HEK293T (cell line): ENCODE results near the gene DARS1.

Experiments used
- CTCF ChIA-PET: fragments of 350-600 bp; formaldehyde crosslinking; extraction: SDS; loops from one replicate; lab custom pipeline; 2021; ENCODE audit warnings: antibody characterized with exemption, inconsistent platforms; lab: Yijun Ruan, JAX
- POLR2A ChIA-PET: fragments of 350-600 bp; formaldehyde crosslinking; extraction: SDS; loops from one replicate; lab custom pipeline; 2020; ENCODE audit warnings: antibody characterized with exemption, inconsistent platforms; lab: Yijun Ruan, JAX
- DNase-seq: peaks from one replicate; pipeline ENCODE4 v3.0.0; 2012; ENCODE audit warnings: mixed read lengths; ENCODE audit errors: extremely low spot score
- ARNT ChIP-seq: fragments of 450-650 bp; IDR thresholded peaks from 2 replicates; pipeline ENCODE4 v1.6.1; 2017; ENCODE audit warnings: mild to moderate bottlenecking
- BHLHE40 ChIP-seq: fragments of 450-650 bp; IDR thresholded peaks from 2 replicates; pipeline ENCODE4 v1.6.1; 2016; ENCODE audit warnings: mild to moderate bottlenecking, moderate library complexity, borderline replicate concordance
- CTBP1 ChIP-seq: fragments of 450-650 bp; IDR thresholded peaks from 2 replicates; pipeline ENCODE4 v1.6.1; 2016; ENCODE audit warnings: borderline replicate concordance
- ELF4 ChIP-seq: fragments of 450-650 bp; IDR thresholded peaks from 2 replicates; pipeline ENCODE4 v1.6.1; 2017; ENCODE audit warnings: antibody characterized with exemption
- FOXA1 ChIP-seq: fragments of 450-650 bp; IDR thresholded peaks from 2 replicates; pipeline ENCODE4 v1.6.1; 2016; ENCODE audit warnings: mild to moderate bottlenecking
- FOXK2 ChIP-seq: fragments of 450-650 bp; IDR thresholded peaks from 2 replicates; pipeline ENCODE4 v1.6.1; 2016; ENCODE audit warnings: mild to moderate bottlenecking
- FOXM1 ChIP-seq: fragments of 450-650 bp; IDR thresholded peaks from 2 replicates; pipeline ENCODE4 v1.6.1; 2017; ENCODE audit warnings: mild to moderate bottlenecking, borderline replicate concordance
- HDGF ChIP-seq: fragments of 450-650 bp; IDR thresholded peaks from 2 replicates; pipeline ENCODE4 v1.6.1; 2017; ENCODE audit warnings: antibody characterized with exemption, borderline replicate concordance
- L3MBTL2 ChIP-seq: fragments of 450-650 bp; conservative IDR thresholded peaks from 2 replicates; pipeline ENCODE4 v1.6.1; 2016; ENCODE audit warnings: mild to moderate bottlenecking
- LEF1 ChIP-seq: fragments of 450-650 bp; IDR thresholded peaks from 2 replicates; pipeline ENCODE4 v1.6.1; 2017; ENCODE audit warnings: mild to moderate bottlenecking, borderline replicate concordance
- NFRKB ChIP-seq: fragments of 450-650 bp; IDR thresholded peaks from 2 replicates; pipeline ENCODE4 v1.6.1; 2016; ENCODE audit warnings: mild to moderate bottlenecking, moderate library complexity
- PKNOX1 ChIP-seq: fragments of 450-650 bp; IDR thresholded peaks from 2 replicates; pipeline ENCODE4 v1.6.1; 2016
- SP1 ChIP-seq: fragments of 450-650 bp; IDR thresholded peaks from 2 replicates; pipeline ENCODE4 v1.6.1; 2017
- SUZ12 ChIP-seq: fragments of 450-650 bp; IDR thresholded peaks from 2 replicates; pipeline ENCODE4 v1.6.1; 2016; ENCODE audit warnings: mild to moderate bottlenecking
- TARDBP ChIP-seq: fragments of 450-650 bp; IDR thresholded peaks from 2 replicates; pipeline ENCODE4 v1.6.1; 2016
- ZNF384 ChIP-seq: fragments of 450-650 bp; IDR thresholded peaks from 2 replicates; pipeline ENCODE4 v1.6.1; 2016

DARS1 gene

GRCh38 chr2:135998879-135999278 lies 13.5 kb upstream of the DARS1 start:
- ChIA-PET POLR2A (no interaction called here), CTCF (interaction anchor here (0.7 kb wide), 1 partner anchor 12 kb away, joined by 3 read pairs; no protein-coding TSS in a partner anchor)

GRCh38 chr2:135997380-135997779 lies 12.0 kb upstream of the DARS1 start:
- CTCF ChIA-PET = interaction anchor here (0.6 kb wide), 2 partner anchors 87 to 386 kb away, joined by 3 to 4 read pairs; no protein-coding TSS in a partner anchor
- TF ChIP-seq SP1 (no peak), PKNOX1 (0 out of 2 replicates have a peak, but pooled peaks have one; percentile 26)
- POLR2A ChIA-PET = interaction anchor here (1.1 kb wide), 1 partner anchor 12 kb away, joined by 6 read pairs; the partner anchor contains the start of gene DARS1
- peak; percentile 27 for DNase-seq

More at GRCh38 chr2:135998879-135999278, 13.5 kb upstream of the DARS1 start:
- no peak for DNase-seq
- TF ChIP-seq PKNOX1 (0 out of 2 replicates have a peak, but pooled peaks have one; percentile 6), FOXA1 (no peak)

GRCh38 chr2:135996304-135996703 lies 10.9 kb upstream of the DARS1 start:
- DNase-seq = no peak
- TF ChIP-seq TARDBP = no peak
- no peak for TF ChIP-seq NFRKB
- no peak for TF ChIP-seq CTBP1
- TF ChIP-seq SP1 = no peak
- TF ChIP-seq FOXA1 = no peak
- no peak for TF ChIP-seq BHLHE40
- TF ChIP-seq FOXK2 = no peak
- POLR2A ChIA-PET = interaction anchor here (0.8 to 1.7 kb wide), 2 partner anchors 10 to 12 kb away, joined by 4 read pairs; partner anchors contain the start of gene DARS1
- CTCF ChIA-PET = no interaction called here

GRCh38 chr2:135994281-135994680 lies 8.9 kb upstream of the DARS1 start:
- TF ChIP-seq SUZ12 = no peak
- CTCF ChIA-PET = no interaction called here
- DNase-seq = no peak
- POLR2A ChIA-PET = interaction anchor here (1.3 kb wide), 1 partner anchor 9 kb away, joined by 3 read pairs; the partner anchor contains the start of gene DARS1

GRCh38 chr2:135993421-135993820 lies 8.0 kb upstream of the DARS1 start:
- ChIA-PET POLR2A (interaction anchor here (1.3 kb wide), 1 partner anchor 8 kb away, joined by 3 read pairs; the partner anchor contains the start of gene DARS1), CTCF (no interaction called here)
- TF ChIP-seq CTBP1 (no peak), L3MBTL2 (no peak), HDGF (no peak), NFRKB (no peak), ARNT (no peak), PKNOX1 (no peak), BHLHE40 (no peak), SP1 (no peak), SUZ12 (no peak), ZNF384 (no peak), FOXM1 (no peak), ELF4 (no peak), LEF1 (no peak), FOXK2 (no peak), FOXA1 (no peak), TARDBP (no peak)
- DNase-seq = no peak

- TF ChIP-seq PKNOX1 (no peak), CTBP1 (no peak), ARNT (no peak), SP1 (no peak)
- no peak for DNase-seq
- CTCF ChIA-PET = no interaction called here
- POLR2A ChIA-PET = no interaction called here
Observed at GRCh38 chr2:135991861-135992260, 6.4 kb upstream of the DARS1 start.

GRCh38 chr2:135987441-135987840 lies 2.0 kb upstream of the DARS1 start:
- ChIA-PET POLR2A (no interaction called here), CTCF (no interaction called here)
- no peak for DNase-seq
- TF ChIP-seq LEF1 = no peak
- no peak for TF ChIP-seq ARNT
